B cell (primary cell): ENCODE measurements around the gene PIK3C2G. TPM values are rescaled to one million over a fixed set of nuclear protein-coding genes. Genes with fewer than 3 reads are reported as not detected.

Source experiments
- ATAC-seq: fragments of 200-7000 bp; cut with Tn5 transposase; one replicate; pipeline ENCODE4 v1.10.0; 2021; ENCODE audit warnings: low read depth, mild to moderate bottlenecking, moderate number of reproducible peaks, moderate library complexity
- CTCF ChIA-PET: fragments of 350-600 bp; sonication (Branson Sonifier 250); formaldehyde crosslinking; loops from one replicate; lab custom pipeline; 2021; ENCODE audit warnings: antibody characterized with exemption, inconsistent platforms; lab: Charles Lee
- POLR2A ChIA-PET: fragments of 350-600 bp; sonication (Branson Sonifier 250); formaldehyde crosslinking; loops from one replicate; lab custom pipeline; 2021; ENCODE audit warnings: antibody characterized with exemption; lab: Charles Lee
- DNase-seq: peaks from one replicate; pipeline ENCODE4 v3.0.0; 2013
- H2AFZ ChIP-seq: 2 replicates; pipeline ENCODE4 v1.6.1; 2012; ENCODE audit warnings: mild to moderate bottlenecking, low read depth, low read length; ENCODE audit not compliant: insufficient read depth, poor library complexity, severe bottlenecking
- H3K27ac ChIP-seq, 2 donors: 1 replicate in 1 of 2; 2 replicates in 1 of 2; pipeline ENCODE4 v1.5.1; 2012 to 2013; ENCODE audit warnings: low read length in 2 of 2, mild to moderate bottlenecking in 2 of 2, moderate library complexity in 1 of 2
- H3K27me3 ChIP-seq, 4 experiments: fragments of 200-600 bp in 1 of 4; sonication (generic) in 1 of 4; replicated peaks in 1 of 4; 1 replicate in 2 of 4; 2 replicates in 2 of 4; pipeline versions ENCODE4 v1.6.1 to v1.7.0; 2013 to 2016; ENCODE audit warnings: low read length in 3 of 4, mild to moderate bottlenecking in 2 of 4, mixed read lengths in 1 of 4, moderate library complexity in 1 of 4; ENCODE audit not compliant: insufficient read depth in 4 of 4, control insufficient read depth in 3 of 4; ENCODE audit errors: control extremely low read depth in 1 of 4
- H3K36me3 ChIP-seq, 2 experiments: replicated peaks in 1 of 2; 1 replicate in 1 of 2; 2 replicates in 1 of 2; pipeline versions ENCODE4 v1.6.1 to v1.7.1; 2013; ENCODE audit warnings: low read length in 1 of 2; ENCODE audit not compliant: insufficient read depth in 2 of 2, control insufficient read depth in 1 of 2; ENCODE audit errors: control extremely low read depth in 1 of 2, extremely low read depth in 1 of 2
- H3K4me1 ChIP-seq, 2 donors: fragments of 200-600 bp in 1 of 2; sonication (generic) in 1 of 2; 1 replicate in 1 of 2; 2 replicates in 1 of 2; pipeline versions ENCODE4 v1.5.1 to v1.6.1; 2013 to 2017; ENCODE audit warnings: low read length in 2 of 2; ENCODE audit not compliant: control insufficient read depth in 2 of 2, insufficient read depth in 2 of 2
- H3K4me2 ChIP-seq: replicated peaks from 2 replicates; pipeline ENCODE3; 2012; ENCODE audit warnings: mild to moderate bottlenecking, low read depth, low read length; ENCODE audit not compliant: poor library complexity, severe bottlenecking
- H3K4me3 ChIP-seq, 5 experiments: fragments of 200-600 bp in 1 of 5; sonication (generic) in 1 of 5; 1 replicate in 3 of 5; 2 replicates in 2 of 5; pipeline versions ENCODE4 v1.5.1 to v1.7.0; 2011 to 2016; ENCODE audit warnings: low read length in 4 of 5, mild to moderate bottlenecking in 4 of 5, low read depth in 2 of 5, control low read depth in 1 of 5, moderate library complexity in 1 of 5; ENCODE audit not compliant: insufficient read depth in 1 of 5; ENCODE audit errors: control extremely low read depth in 1 of 5, extremely low read depth in 1 of 5
- H3K79me2 ChIP-seq: fragments of 200-600 bp; sonication (generic); one replicate; pipeline ENCODE4 v1.6.0; 2016; ENCODE audit warnings: low read length; ENCODE audit not compliant: control insufficient read depth, insufficient read depth
- H3K9ac ChIP-seq: fragments of 200-600 bp; sonication (generic); 2 replicates; pipeline ENCODE4 v1.6.1; 2017; ENCODE audit warnings: mild to moderate bottlenecking, low read length, moderate library complexity
- H3K9me3 ChIP-seq, 3 donors: one replicate each; pipeline versions ENCODE4 v1.6.1 to v1.7.1; 2013; ENCODE audit warnings: low read length in 2 of 3; ENCODE audit not compliant: control insufficient read depth in 2 of 3, insufficient read depth in 1 of 3; ENCODE audit errors: control extremely low read depth in 1 of 3
- H4K20me1 ChIP-seq: 2 replicates; pipeline ENCODE4 v1.6.0; 2012; ENCODE audit warnings: mild to moderate bottlenecking, low read length; ENCODE audit not compliant: insufficient read depth, control insufficient read depth, poor library complexity, severe bottlenecking
- H3K27ac Mint-ChIP-seq: one replicate; pipeline ENCODE4 v1.8.0; 2021; ENCODE audit warnings: mixed read lengths
- H3K27me3 Mint-ChIP-seq: one replicate; pipeline ENCODE4 v1.8.0; 2021; ENCODE audit warnings: mixed read lengths
- H3K4me1 Mint-ChIP-seq: one replicate; pipeline ENCODE4 v1.8.0; 2021; ENCODE audit warnings: mixed read lengths
- H3K4me3 Mint-ChIP-seq: one replicate; pipeline ENCODE4 v1.8.0; 2021; ENCODE audit warnings: mixed read lengths
- H3K9me3 Mint-ChIP-seq: one replicate; pipeline ENCODE4 v1.8.0; 2022; ENCODE audit warnings: mixed read lengths; ENCODE audit not compliant: insufficient read depth
- CTCF ChIP-seq: fragments of 200-600 bp; IDR thresholded peaks from one replicate; pipeline ENCODE4 v1.8.0; 2022; ENCODE audit warnings: antibody characterized with exemption, mild to moderate bottlenecking
- EZH2 ChIP-seq: IDR thresholded peaks from 2 replicates; pipeline ENCODE4 v1.6.1; 2012; ENCODE audit warnings: borderline replicate concordance, low read depth, mild to moderate bottlenecking, moderate library complexity, low read length; ENCODE audit not compliant: insufficient read depth, poor library complexity, severe bottlenecking
- WGBS: methylation state at CpG from one replicate; pipeline ENCODE4 v1.1.5; 2013; ENCODE audit warnings: missing lambda C conversion rate; ENCODE audit not compliant: insufficient coverage; 5-methylcytosine and 5-hydroxymethylcytosine counted together
- intact Hi-C: fragments of 100-400 bp; cut with micrococcal nuclease; formaldehyde crosslinking; loops from one replicate; pipeline ENCODE4 v1.10.0; 2022
- polyA plus RNA-seq: library from polyadenylated mRNA; depleted of rRNA; stranded (reverse); fragments of >200 nt; gene quantifications from 2 replicates; pipeline ENCODE4 v1.2.3, GENCODE V29; 2012
- total RNA-seq, 2 donors: library from RNA; stranded (reverse); fragments of 120-200 nt in 1 of 2; gene quantifications; 1 replicate in 1 of 2; 2 replicates in 1 of 2; pipeline versions ENCODE4 v1.2.3 to v1.2.4, GENCODE V29; 2013 to 2022

The PIK3C2G gene
- total and polyA plus RNA-seq, 2 donors (not counting 1 experiment from before 2014, with no cell fraction given): not detected

- no peak overlapping the region for H3K4me2 ChIP-seq
- no peak overlapping the region for H3K4me3 ChIP-seq
- Mint-ChIP-seq H3K4me3 (no peak overlapping the region), H3K9me3 (peaks cover 5% of the 10 kb centered on the region), H3K4me1 (no peaks in the 10 kb centered on the region), H3K27ac (no peak overlapping the region), H3K27me3 (no peaks in the 10 kb centered on the region)
- peaks cover 0 to 2% (median 0%) of the 10 kb centered on the region in 3 donors for H3K9me3 ChIP-seq
- H3K36me3 ChIP-seq: no peaks in the 10 kb centered on the region
- TF ChIP-seq EZH2: no peak
- no peak for TF ChIP-seq CTCF
- WGBS: no CpG with 5 or more reads among the region's 1 CpG
- POLR2A ChIA-PET: no interaction called here
- no peak for DNase-seq
- H3K27ac ChIP-seq: no peak overlapping the region
- H4K20me1 ChIP-seq: no peaks in the 10 kb centered on the region
- CTCF ChIA-PET: no interaction called here
- no peaks in the 10 kb centered on the region for H3K4me1 ChIP-seq
- ATAC-seq: no peak
- no peak overlapping the region for H2AFZ ChIP-seq
- no peaks in the 10 kb centered on the region for H3K79me2 ChIP-seq
- no peaks in the 10 kb centered on the region for H3K27me3 ChIP-seq
- H3K9ac ChIP-seq: no peak overlapping the region
- intact Hi-C loops: no loop called here
These were observed 368.6 kb downstream of the PIK3C2G start for GRCh38 chr12:18629916-18630315.

GRCh38 chr12:18631339-18631738 is 370.0 kb downstream of the PIK3C2G start:
- Histone ChIP-seq H3K9me3 (peaks cover 0 to 8% (median 2%) of the 10 kb centered on the region in 3 donors), H3K4me1 (no peaks in the 10 kb centered on the region), H3K36me3 (no peaks in the 10 kb centered on the region), H3K4me2 (no peak overlapping the region), H3K27me3 (no peaks in the 10 kb centered on the region), H2AFZ (no peak overlapping the region), H3K79me2 (no peaks in the 10 kb centered on the region), H3K4me3 (no peak overlapping the region), H3K27ac (no peak overlapping the region), H3K9ac (no peak overlapping the region), H4K20me1 (no peaks in the 10 kb centered on the region)
- Mint-ChIP-seq H3K9me3 (peaks cover 9% of the 10 kb centered on the region), H3K4me3 (no peak overlapping the region), H3K27ac (no peak overlapping the region), H3K4me1 (no peaks in the 10 kb centered on the region), H3K27me3 (no peaks in the 10 kb centered on the region)
- ChIA-PET CTCF (no interaction called here), POLR2A (no interaction called here)
- DNase-seq: no peak
- no peak for ATAC-seq
- WGBS: 95% methylated on average over 2 of the region's 5 CpGs
- TF ChIP-seq CTCF: no peak
- TF ChIP-seq EZH2: no peak
- intact Hi-C loops: no loop called here
